ENCODE results near the gene WNT3.
"Not testable (repeated sequence)": the region's sequence is repeated elsewhere in the genome, so short reads cannot be mapped to it uniquely, and the experiment has no call there.

Gene WNT3

GRCh38 chr17:46818316-46818928 is at the start of gene WNT3:
TSS of gene WNT3 (minus strand) at chr17:46818692. CDS start at chr17:46818597, 95 bp downstream.
- DNase-seq: peak; percentile 55

- DNase-seq: no peak
These were observed 48.3 kb upstream of the WNT3 start for GRCh38 chr17:46866747-46867146.

- no peak for DNase-seq
These were observed 47.8 kb upstream of the WNT3 start for GRCh38 chr17:46866325-46866724.

GRCh38 chr17:46865100-46865499 is 46.6 kb upstream of the WNT3 start:
- DNase-seq: no peak

- DNase-seq: no peak
These were observed 45.1 kb upstream of the WNT3 start for GRCh38 chr17:46863383-46864121.

GRCh38 chr17:46862949-46863348 is 44.5 kb upstream of the WNT3 start:
- DNase-seq: no peak

- no peak for DNase-seq
These were observed 41.5 kb upstream of the WNT3 start for GRCh38 chr17:46859996-46860395.

- DNase-seq: no peak
These were observed 39.1 kb upstream of the WNT3 start for GRCh38 chr17:46857600-46857999.

- DNase-seq: no peak
These were observed 36.5 kb upstream of the WNT3 start for GRCh38 chr17:46854948-46855347.

- DNase-seq: no peak
These were observed 36.0 kb upstream of the WNT3 start for GRCh38 chr17:46854515-46854914.

- DNase-seq: no peak
These were observed 35.5 kb upstream of the WNT3 start for GRCh38 chr17:46853896-46854444.

GRCh38 chr17:46851029-46851741 is 32.7 kb upstream of the WNT3 start, which contains the start of gene WNT9B:
TSS of gene WNT9B (plus strand) at chr17:46851583. CDS start at chr17:46851639, 56 bp downstream.
- DNase-seq: no peak

GRCh38 chr17:46850688-46851028 is 32.2 kb upstream of the WNT3 start:
- DNase-seq: no peak

- DNase-seq: no peak
These were observed 30.0 kb upstream of the WNT3 start for GRCh38 chr17:46848534-46848933.

GRCh38 chr17:46847204-46848191 is 29.0 kb upstream of the WNT3 start:
- no peak for DNase-seq

GRCh38 chr17:46842835-46843234 is 24.3 kb upstream of the WNT3 start:
- DNase-seq: no peak

- peak; percentile 17 for DNase-seq
These were observed 23.3 kb upstream of the WNT3 start for GRCh38 chr17:46841561-46842379.

GRCh38 chr17:46840596-46840995 is 22.1 kb upstream of the WNT3 start:
- not testable (repeated sequence) for DNase-seq

GRCh38 chr17:46839211-46839610 is 20.7 kb upstream of the WNT3 start:
- no peak for DNase-seq

GRCh38 chr17:46837521-46837920 is 19.0 kb upstream of the WNT3 start:
- DNase-seq: no peak

- no peak for DNase-seq
These were observed 18.0 kb upstream of the WNT3 start for GRCh38 chr17:46836500-46836899.

GRCh38 chr17:46834846-46835245 is 16.4 kb upstream of the WNT3 start:
- no peak for DNase-seq

Measured in activated naive CD4-positive, alpha-beta T cell treated with Interleukin-2 at 50 U/mL for 16 hours (primary cell).